DND-41 (cell line): Measurements from ENCODE around the gene PRKACA.
"Not testable (repeated sequence)": the region's sequence is repeated elsewhere in the genome, so short reads cannot be mapped to it uniquely, and the experiment has no call there.

Experiments
- ATAC-seq: fragments of 200-7000 bp; cut with Tn5 transposase; 3 replicates; pipeline ENCODE4 v1.9.1; 2021; ENCODE audit warnings: low read depth; ENCODE audit not compliant: insufficient read depth
- DNase-seq: peaks from one replicate; pipeline ENCODE4 v3.0.0-alpha.2; 2020
- H2AFZ ChIP-seq: 2 replicates; pipeline ENCODE4 v1.6.0; 2012; ENCODE audit warnings: low read depth, low read length
- H3K27ac ChIP-seq: 2 replicates; pipeline ENCODE4 v1.5.1; 2012; ENCODE audit warnings: low read length, inconsistent platforms
- H3K27me3 ChIP-seq: fragments of 200-600 bp; sonication (generic); 2 replicates; pipeline ENCODE4 v1.6.0; 2012; ENCODE audit warnings: low read length, mild to moderate bottlenecking, inconsistent platforms; ENCODE audit not compliant: insufficient read depth, poor library complexity
- H3K36me3 ChIP-seq: 2 replicates; pipeline ENCODE4 v1.5.1; 2012; ENCODE audit warnings: low read length, inconsistent platforms; ENCODE audit not compliant: insufficient read depth
- H3K4me1 ChIP-seq: 2 replicates; pipeline ENCODE4 v1.5.1; 2012; ENCODE audit warnings: mild to moderate bottlenecking, low read length; ENCODE audit not compliant: insufficient read depth
- H3K4me2 ChIP-seq: 2 replicates; pipeline ENCODE4 v1.6.0; 2012; ENCODE audit warnings: mild to moderate bottlenecking, moderate library complexity, low read length, inconsistent platforms; ENCODE audit not compliant: insufficient read depth
- H3K4me3 ChIP-seq, 2 experiments: fragments of 200-600 bp in 1 of 2; shearing (Covaris generic) in 1 of 2; 2 replicates each; pipeline ENCODE4 v1.5.1; 2012 to 2016; ENCODE audit warnings: inconsistent platforms in 2 of 2, low read length in 2 of 2, mild to moderate bottlenecking in 2 of 2, low read depth in 1 of 2, moderate library complexity in 1 of 2
- H3K79me2 ChIP-seq: 2 replicates; pipeline ENCODE4 v1.6.0; 2012; ENCODE audit warnings: low read length, inconsistent platforms; ENCODE audit not compliant: insufficient read depth
- H3K9ac ChIP-seq: 2 replicates; pipeline ENCODE4 v1.6.0; 2012; ENCODE audit warnings: low read depth, mild to moderate bottlenecking, inconsistent platforms, low read length, moderate library complexity
- H3K9me3 ChIP-seq: 2 replicates; pipeline ENCODE4 v1.5.1; 2012; ENCODE audit warnings: low read length, moderate library complexity, mild to moderate bottlenecking, inconsistent platforms; ENCODE audit not compliant: insufficient read depth, severe bottlenecking
- H4K20me1 ChIP-seq: 2 replicates; pipeline ENCODE4 v1.6.0; 2012; ENCODE audit warnings: low read length; ENCODE audit not compliant: insufficient read depth
- CTCF ChIP-seq: IDR thresholded peaks from 2 replicates; pipeline ENCODE4 v1.5.1; 2012; ENCODE audit warnings: borderline replicate concordance, low read length, moderate library complexity, mild to moderate bottlenecking; ENCODE audit not compliant: poor library complexity, severe bottlenecking; ENCODE audit errors: extremely low read depth
- EZH2 ChIP-seq: IDR thresholded peaks from 3 replicates; pipeline ENCODE4 v1.6.1; 2012; ENCODE audit warnings: borderline replicate concordance, low read depth, mild to moderate bottlenecking, moderate library complexity, low read length, inconsistent platforms; ENCODE audit not compliant: severe bottlenecking

Gene PRKACA

GRCh38 chr19:14053500-14053899 lies 64.1 kb downstream of the PRKACA start:
- TF ChIP-seq EZH2 = no peak
- no peak for TF ChIP-seq CTCF
- Histone ChIP-seq H3K27me3 (no peaks in the 10 kb centered on the region), H3K9ac (no peak overlapping the region), H3K9me3 (peaks cover under 1% of the 10 kb centered on the region), H3K36me3 (peaks cover 20% of the 10 kb centered on the region), H3K4me2 (no peak overlapping the region), H3K27ac (no peak overlapping the region), H2AFZ (no peak overlapping the region), H3K4me1 (peaks cover 7% of the 10 kb centered on the region), H3K4me3 (no peak overlapping the region), H4K20me1 (no peaks in the 10 kb centered on the region), H3K79me2 (no peaks in the 10 kb centered on the region)
- DNase-seq (no peak), ATAC-seq (no peak)

GRCh38 chr19:14053032-14053431 lies 64.5 kb downstream of the PRKACA start:
- Histone ChIP-seq H3K36me3 (peaks cover 23% of the 10 kb centered on the region), H3K9me3 (peaks cover 3% of the 10 kb centered on the region), H4K20me1 (no peaks in the 10 kb centered on the region), H3K79me2 (no peaks in the 10 kb centered on the region), H3K4me2 (no peak overlapping the region), H3K27ac (no peak overlapping the region), H2AFZ (no peak overlapping the region), H3K9ac (no peak overlapping the region), H3K27me3 (no peaks in the 10 kb centered on the region), H3K4me3 (no peak overlapping the region), H3K4me1 (peaks cover 5% of the 10 kb centered on the region)
- ATAC-seq (no peak), DNase-seq (no peak)
- no peak for TF ChIP-seq EZH2
- no peak for TF ChIP-seq CTCF

- Histone ChIP-seq H3K27me3 (no peaks in the 10 kb centered on the region), H3K4me3 (no peak overlapping the region), H3K79me2 (no peaks in the 10 kb centered on the region), H4K20me1 (no peaks in the 10 kb centered on the region), H3K27ac (no peak overlapping the region), H3K4me2 (no peak overlapping the region), H3K36me3 (peaks cover 23% of the 10 kb centered on the region), H2AFZ (no peak overlapping the region), H3K9me3 (peaks cover 3% of the 10 kb centered on the region), H3K4me1 (no peaks in the 10 kb centered on the region), H3K9ac (no peak overlapping the region)
- TF ChIP-seq EZH2 = no peak
- TF ChIP-seq CTCF = no peak
- no peak for DNase-seq
- no peak for ATAC-seq
Observed at GRCh38 chr19:14052470-14052869, 65.1 kb downstream of the PRKACA start.

GRCh38 chr19:14051980-14052379 lies 65.6 kb downstream of the PRKACA start:
- TF ChIP-seq EZH2 (no peak), CTCF (no peak)
- H3K36me3 ChIP-seq = peaks cover 23% of the 10 kb centered on the region
- H4K20me1 ChIP-seq = no peaks in the 10 kb centered on the region
- no peaks in the 10 kb centered on the region for H3K27me3 ChIP-seq
- no peak for ATAC-seq
- no peak overlapping the region for H3K4me3 ChIP-seq
- H3K9me3 ChIP-seq = peaks cover 3% of the 10 kb centered on the region
- H3K4me1 ChIP-seq = no peaks in the 10 kb centered on the region
- no peak overlapping the region for H3K4me2 ChIP-seq
- H3K27ac ChIP-seq = no peak overlapping the region
- no peak overlapping the region for H2AFZ ChIP-seq
- no peaks in the 10 kb centered on the region for H3K79me2 ChIP-seq
- DNase-seq = no peak
- no peak overlapping the region for H3K9ac ChIP-seq

DNA sequence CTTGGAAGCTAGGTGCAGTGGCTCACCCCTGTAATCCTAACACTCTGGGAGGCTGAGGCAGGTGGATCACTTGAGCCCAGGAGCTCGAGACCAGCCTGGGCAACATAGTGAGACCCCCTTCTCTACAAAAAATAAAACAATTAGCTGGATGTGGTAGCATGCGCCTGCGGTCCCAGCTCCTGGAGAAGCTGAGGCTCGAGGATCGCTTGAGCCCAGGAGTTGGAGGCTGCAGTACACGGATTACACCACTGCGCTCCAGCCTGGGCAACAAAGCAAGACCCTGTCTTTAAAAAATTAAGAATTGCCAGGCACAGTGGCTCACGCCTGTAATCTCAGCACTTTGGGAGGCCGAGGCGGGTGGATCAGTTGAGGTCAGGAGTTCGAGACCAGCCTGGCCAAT lies 66.6 kb downstream of the PRKACA start:
- ATAC-seq = not testable (repeated sequence)

More for the DNA sequence above, 66.6 kb downstream of the PRKACA start:
- not testable (repeated sequence) for H3K4me2 ChIP-seq, H4K20me1 ChIP-seq, DNase-seq, H3K27me3 ChIP-seq, H3K4me3 ChIP-seq, H3K9ac ChIP-seq, H3K4me1 ChIP-seq, H3K79me2 ChIP-seq, H3K9me3 ChIP-seq, H2AFZ ChIP-seq, H3K27ac ChIP-seq
- peaks cover 30% of the 10 kb centered on the region for H3K36me3 ChIP-seq
